Ishikawa (cell line): ENCODE results near the gene AP5M1.

Experiments
- CEBPB ChIP-seq: IDR thresholded peaks from 2 replicates; pipeline ENCODE4 v1.6.1; 2012
- CREB1 ChIP-seq: IDR thresholded peaks from 2 replicates; pipeline ENCODE4 v1.6.1; 2012; ENCODE audit warnings: low read depth
- EGR1 ChIP-seq: IDR thresholded peaks from 2 replicates; pipeline ENCODE4 v1.6.1; 2012
- EP300 ChIP-seq: IDR thresholded peaks from 2 replicates; pipeline ENCODE4 v1.6.1; 2012; ENCODE audit warnings: borderline replicate concordance
- FOXM1 ChIP-seq: IDR thresholded peaks from 2 replicates; pipeline ENCODE4 v1.6.1; 2012; ENCODE audit warnings: low read depth, borderline replicate concordance
- MAX ChIP-seq: IDR thresholded peaks from 2 replicates; pipeline ENCODE4 v1.6.1; 2012
- NFIC ChIP-seq: IDR thresholded peaks from 2 replicates; pipeline ENCODE4 v1.6.1; 2012
- RAD21 ChIP-seq: IDR thresholded peaks from 2 replicates; pipeline ENCODE4 v1.6.1; 2012; ENCODE audit warnings: low read depth
- REST ChIP-seq: IDR thresholded peaks from 2 replicates; pipeline ENCODE4 v1.6.1; 2012; ENCODE audit warnings: low read depth, mild to moderate bottlenecking
- TAF1 ChIP-seq: IDR thresholded peaks from 2 replicates; pipeline ENCODE4 v1.6.1; 2012; ENCODE audit warnings: low read depth, mild to moderate bottlenecking
- TCF12 ChIP-seq: IDR thresholded peaks from 2 replicates; pipeline ENCODE4 v1.6.1; 2012; ENCODE audit warnings: low read depth
- TEAD4 ChIP-seq: IDR thresholded peaks from 2 replicates; pipeline ENCODE4 v1.6.1; 2012
- USF1 ChIP-seq: IDR thresholded peaks from 2 replicates; pipeline ENCODE4 v1.6.1; 2012
- YY1 ChIP-seq: IDR thresholded peaks from 2 replicates; pipeline ENCODE4 v1.6.1; 2012; ENCODE audit warnings: low read depth
- ZBTB7A ChIP-seq: IDR thresholded peaks from 2 replicates; pipeline ENCODE4 v1.6.1; 2012; ENCODE audit warnings: low read depth

AP5M1 gene

GRCh38 chr14:57246933-57247657, 21.7 kb upstream of the AP5M1 start:
- TF ChIP-seq YY1 (no peak), RAD21 (no peak), USF1 (no peak), CEBPB (no peak), TCF12 (no peak), TAF1 (no peak), REST (no peak), EP300 (no peak), MAX (no peak), EGR1 (no peak), NFIC (no peak), TEAD4 (no peak), CREB1 (no peak), FOXM1 (no peak), ZBTB7A (no peak)

- TF ChIP-seq NFIC = no peak
- TF ChIP-seq YY1 = no peak
- no peak for TF ChIP-seq MAX
- no peak for TF ChIP-seq CREB1
Measured at GRCh38 chr14:57254884-57255283, 13.9 kb upstream of the AP5M1 start.

GRCh38 chr14:57259672-57260071, 9.1 kb upstream of the AP5M1 start:
- TF ChIP-seq FOXM1 = no peak
- no peak for TF ChIP-seq TEAD4
- TF ChIP-seq EGR1 = no peak
- no peak for TF ChIP-seq CEBPB
- no peak for TF ChIP-seq EP300
- TF ChIP-seq NFIC = no peak
- no peak for TF ChIP-seq RAD21
- no peak for TF ChIP-seq MAX
- no peak for TF ChIP-seq TAF1
- no peak for TF ChIP-seq ZBTB7A
- TF ChIP-seq YY1 = no peak
- TF ChIP-seq USF1 = no peak
- no peak for TF ChIP-seq TCF12
- no peak for TF ChIP-seq REST
- no peak for TF ChIP-seq CREB1

- no peak for TF ChIP-seq TEAD4
- TF ChIP-seq MAX = no peak
- TF ChIP-seq CEBPB = no peak
- TF ChIP-seq NFIC = no peak
- no peak for TF ChIP-seq FOXM1
- no peak for TF ChIP-seq TCF12
- no peak for TF ChIP-seq EGR1
Measured at GRCh38 chr14:57261604-57262003, 7.2 kb upstream of the AP5M1 start.

- no peak for TF ChIP-seq TCF12
- no peak for TF ChIP-seq RAD21
- no peak for TF ChIP-seq FOXM1
- TF ChIP-seq EGR1 = no peak
- TF ChIP-seq CEBPB = no peak
- TF ChIP-seq NFIC = no peak
- TF ChIP-seq MAX = no peak
- no peak for TF ChIP-seq TEAD4
- TF ChIP-seq REST = no peak
- no peak for TF ChIP-seq YY1
- TF ChIP-seq CREB1 = no peak
- no peak for TF ChIP-seq ZBTB7A
- no peak for TF ChIP-seq EP300
- TF ChIP-seq USF1 = no peak
- TF ChIP-seq TAF1 = no peak
Measured at GRCh38 chr14:57262117-57262516, 6.7 kb upstream of the AP5M1 start.
